ENCODE measurements around the gene USH1G.
A peak's percentile ranks its signal among the peaks of the same experiment; 100 is the strongest.

The USH1G gene

GRCh38 chr17:74883241-74883745 lies 39.8 kb downstream of the USH1G start:
- TF ChIP-seq YY1 (IDR thresholded peaks at IDR 0.05; ENCODE audit: insufficient read depth, insufficient read length) = no peak
- TF ChIP-seq ZNF274 (IDR thresholded peaks at IDR 0.05; ENCODE audit: low read depth, low read length) = no peak
- TF ChIP-seq SUZ12 (IDR thresholded peaks at IDR 0.05; ENCODE audit: extremely low read depth, insufficient read depth, insufficient read length) = no peak
- DNase-seq (ENCODE audit: low read depth, low spot score) = no peak
- Histone ChIP-seq H3K4me3 (ENCODE audit: insufficient read length, low read depth) (no peak overlapping the region), H3K9ac (ENCODE audit: insufficient read length, low read depth) (no peak overlapping the region), H3K9me3 (ENCODE audit: insufficient read depth, low read length) (no peaks in the 10 kb centered on the region), H3K4me1 (ENCODE audit: insufficient read depth, insufficient read length) (peaks cover 9% of the 10 kb centered on the region), H3K36me3 (ENCODE audit: insufficient read depth, insufficient read length, low read length) (no peaks in the 10 kb centered on the region), H3K27me3 (ENCODE audit: insufficient read depth, insufficient read length) (no peaks in the 10 kb centered on the region)

GRCh38 chr17:74882517-74883240 lies 40.4 kb downstream of the USH1G start:
- Histone ChIP-seq H3K27me3 (ENCODE audit: insufficient read depth, insufficient read length) (no peaks in the 10 kb centered on the region), H3K4me1 (ENCODE audit: insufficient read depth, insufficient read length) (peaks cover 8% of the 10 kb centered on the region), H3K4me3 (ENCODE audit: insufficient read length, low read depth) (no peak overlapping the region), H3K9ac (ENCODE audit: insufficient read length, low read depth) (no peak overlapping the region), H3K36me3 (ENCODE audit: insufficient read depth, insufficient read length, low read length) (no peaks in the 10 kb centered on the region), H3K9me3 (ENCODE audit: insufficient read depth, low read length) (no peaks in the 10 kb centered on the region)
- TF ChIP-seq ZNF274 (IDR thresholded peaks at IDR 0.05; ENCODE audit: low read depth, low read length) = no peak
- TF ChIP-seq YY1 (IDR thresholded peaks at IDR 0.05; ENCODE audit: insufficient read depth, insufficient read length) = no peak
- TF ChIP-seq SUZ12 (IDR thresholded peaks at IDR 0.05; ENCODE audit: extremely low read depth, insufficient read depth, insufficient read length) = no peak
- no peak for DNase-seq (ENCODE audit: low read depth, low spot score)

- Histone ChIP-seq H3K9me3 (ENCODE audit: insufficient read depth, low read length) (no peaks in the 10 kb centered on the region), H3K36me3 (ENCODE audit: insufficient read depth, insufficient read length, low read length) (no peaks in the 10 kb centered on the region), H3K9ac (ENCODE audit: insufficient read length, low read depth) (no peak overlapping the region), H3K4me1 (ENCODE audit: insufficient read depth, insufficient read length) (peaks cover 11% of the 10 kb centered on the region), H3K27me3 (ENCODE audit: insufficient read depth, insufficient read length) (no peaks in the 10 kb centered on the region), H3K4me3 (ENCODE audit: insufficient read length, low read depth) (no peak overlapping the region)
- TF ChIP-seq ZNF274 (IDR thresholded peaks at IDR 0.05; ENCODE audit: low read depth, low read length) (no peak), YY1 (IDR thresholded peaks at IDR 0.05; ENCODE audit: insufficient read depth, insufficient read length) (no peak), SUZ12 (IDR thresholded peaks at IDR 0.05; ENCODE audit: extremely low read depth, insufficient read depth, insufficient read length) (no peak)
- no peak for DNase-seq (ENCODE audit: low read depth, low spot score)
These were observed 42.0 kb downstream of the USH1G start for GRCh38 chr17:74881073-74881472.

GRCh38 chr17:74879308-74879707 lies 43.7 kb downstream of the USH1G start:
- Histone ChIP-seq H3K27me3 (ENCODE audit: insufficient read depth, insufficient read length) (no peaks in the 10 kb centered on the region), H3K4me1 (ENCODE audit: insufficient read depth, insufficient read length) (peaks cover 16% of the 10 kb centered on the region), H3K4me3 (ENCODE audit: insufficient read length, low read depth) (no peak overlapping the region), H3K36me3 (ENCODE audit: insufficient read depth, insufficient read length, low read length) (no peaks in the 10 kb centered on the region), H3K9me3 (ENCODE audit: insufficient read depth, low read length) (no peaks in the 10 kb centered on the region), H3K9ac (ENCODE audit: insufficient read length, low read depth) (no peak overlapping the region)
- DNase-seq (ENCODE audit: low read depth, low spot score) = no peak
- TF ChIP-seq ZNF274 (IDR thresholded peaks at IDR 0.05; ENCODE audit: low read depth, low read length) = no peak
- no peak for TF ChIP-seq YY1 (IDR thresholded peaks at IDR 0.05; ENCODE audit: insufficient read depth, insufficient read length)
- no peak for TF ChIP-seq SUZ12 (IDR thresholded peaks at IDR 0.05; ENCODE audit: extremely low read depth, insufficient read depth, insufficient read length)

- no peak overlapping the region for H3K4me3 ChIP-seq (ENCODE audit: insufficient read length, low read depth)
- H3K4me1 ChIP-seq (ENCODE audit: insufficient read depth, insufficient read length) = peaks cover 16% of the 10 kb centered on the region
- H3K9ac ChIP-seq (ENCODE audit: insufficient read length, low read depth) = no peak overlapping the region
- no peak for TF ChIP-seq ZNF274 (IDR thresholded peaks at IDR 0.05; ENCODE audit: low read depth, low read length)
- no peak for DNase-seq (ENCODE audit: low read depth, low spot score)
- H3K9me3 ChIP-seq (ENCODE audit: insufficient read depth, low read length) = no peaks in the 10 kb centered on the region
- no peaks in the 10 kb centered on the region for H3K27me3 ChIP-seq (ENCODE audit: insufficient read depth, insufficient read length)
- no peaks in the 10 kb centered on the region for H3K36me3 ChIP-seq (ENCODE audit: insufficient read depth, insufficient read length, low read length)
These were observed 44.4 kb downstream of the USH1G start for GRCh38 chr17:74878658-74879057.

GRCh38 chr17:74877592-74878548 lies 45.2 kb downstream of the USH1G start:
- Histone ChIP-seq H3K36me3 (ENCODE audit: insufficient read depth, insufficient read length, low read length) (no peaks in the 10 kb centered on the region), H3K9me3 (ENCODE audit: insufficient read depth, low read length) (no peaks in the 10 kb centered on the region), H3K4me1 (ENCODE audit: insufficient read depth, insufficient read length) (peaks cover 13% of the 10 kb centered on the region), H3K9ac (ENCODE audit: insufficient read length, low read depth) (peak overlapping the region; percentile 59), H3K27me3 (ENCODE audit: insufficient read depth, insufficient read length) (no peaks in the 10 kb centered on the region), H3K4me3 (ENCODE audit: insufficient read length, low read depth) (no peak overlapping the region)
- no peak for DNase-seq (ENCODE audit: low read depth, low spot score)
- TF ChIP-seq ZNF274 (IDR thresholded peaks at IDR 0.05; ENCODE audit: low read depth, low read length) (no peak), YY1 (IDR thresholded peaks at IDR 0.05; ENCODE audit: insufficient read depth, insufficient read length) (no peak), SUZ12 (IDR thresholded peaks at IDR 0.05; ENCODE audit: extremely low read depth, insufficient read depth, insufficient read length) (no peak)
